Mesenchymal stem cell (in vitro differentiated cells and primary cell): Measurements from ENCODE around the gene KLHL29.

Source experiments
- DNase-seq: peaks from one replicate; pipeline ENCODE4 v3.0.0-alpha.2; 2013
- H2AFZ ChIP-seq: one replicate; pipeline ENCODE4 v1.6.1; 2013; ENCODE audit warnings: low read depth, mild to moderate bottlenecking, control low read depth, inconsistent platforms, low read length, moderate library complexity
- H2AK5ac ChIP-seq: 2 replicates; pipeline ENCODE4 v1.6.1; 2013; ENCODE audit warnings: low read length, moderate library complexity, mild to moderate bottlenecking, inconsistent platforms; ENCODE audit not compliant: severe bottlenecking
- H2BK120ac ChIP-seq: one replicate; pipeline ENCODE4 v1.6.1; 2013; ENCODE audit warnings: low read depth, mild to moderate bottlenecking, inconsistent platforms, low read length, moderate library complexity
- H2BK12ac ChIP-seq, 2 experiments: one replicate each; pipeline ENCODE4 v1.6.1; 2013; ENCODE audit warnings: inconsistent platforms in 2 of 2, low read length in 2 of 2, mild to moderate bottlenecking in 2 of 2, moderate library complexity in 2 of 2, control low read depth in 1 of 2
- H2BK15ac ChIP-seq: one replicate; pipeline ENCODE4 v1.6.1; 2013; ENCODE audit warnings: mild to moderate bottlenecking, low read depth, inconsistent platforms; ENCODE audit not compliant: poor library complexity, severe bottlenecking
- H2BK5ac ChIP-seq: 2 replicates; pipeline ENCODE4 v1.6.1; 2013; ENCODE audit warnings: low read depth, mild to moderate bottlenecking, low read length, control low read depth, inconsistent platforms; ENCODE audit not compliant: poor library complexity, severe bottlenecking
- H3K14ac ChIP-seq, 2 experiments: one replicate each; pipeline ENCODE4 v1.6.1; 2013; ENCODE audit warnings: inconsistent platforms in 2 of 2, low read length in 2 of 2, control low read depth in 1 of 2, mild to moderate bottlenecking in 1 of 2, moderate library complexity in 1 of 2
- H3K18ac ChIP-seq, 2 experiments: one replicate each; pipeline ENCODE4 v1.6.1; 2013; ENCODE audit warnings: inconsistent platforms in 2 of 2, low read length in 2 of 2, control low read depth in 1 of 2, low read depth in 1 of 2, mild to moderate bottlenecking in 1 of 2
- H3K23ac ChIP-seq, 2 experiments: one replicate each; pipeline ENCODE4 v1.6.1; 2013; ENCODE audit warnings: inconsistent platforms in 2 of 2, low read length in 2 of 2, mild to moderate bottlenecking in 2 of 2, moderate library complexity in 2 of 2, control low read depth in 1 of 2
- H3K27ac ChIP-seq: 2 replicates; pipeline ENCODE4 v1.5.1; 2013; ENCODE audit warnings: mild to moderate bottlenecking, moderate library complexity, low read length, control low read depth, inconsistent platforms; ENCODE audit not compliant: poor library complexity, severe bottlenecking
- H3K27me3 ChIP-seq, 2 experiments: 2 replicates each; pipeline versions ENCODE4 v1.6.1 to v1.7.0; 2013; ENCODE audit warnings: low read length in 2 of 2, mild to moderate bottlenecking in 2 of 2, moderate library complexity in 2 of 2, control low read depth in 1 of 2, inconsistent platforms in 1 of 2; ENCODE audit not compliant: control insufficient read depth in 1 of 2, insufficient read depth in 1 of 2
- H3K36me3 ChIP-seq, 2 experiments: 2 replicates each; pipeline versions ENCODE4 v1.6.1 to v1.7.0; 2013; ENCODE audit warnings: low read length in 2 of 2, control low read depth in 1 of 2, inconsistent platforms in 1 of 2, low read depth in 1 of 2, mild to moderate bottlenecking in 1 of 2; ENCODE audit not compliant: insufficient read depth in 2 of 2, control insufficient read depth in 1 of 2
- H3K4ac ChIP-seq, 2 experiments: one replicate each; pipeline ENCODE4 v1.6.1; 2013; ENCODE audit warnings: inconsistent platforms in 2 of 2, low read length in 2 of 2, mild to moderate bottlenecking in 2 of 2, moderate library complexity in 2 of 2, control low read depth in 1 of 2, low read depth in 1 of 2
- H3K4me1 ChIP-seq: 2 replicates; pipeline ENCODE4 v1.6.1; 2013; ENCODE audit warnings: low read depth, low read length, control low read depth; ENCODE audit not compliant: control insufficient read depth, insufficient read depth
- H3K4me2 ChIP-seq: 2 replicates; pipeline ENCODE4 v1.6.1; 2013; ENCODE audit warnings: low read length, mild to moderate bottlenecking, inconsistent platforms; ENCODE audit not compliant: poor library complexity, severe bottlenecking
- H3K4me3 ChIP-seq, 2 experiments: 2 replicates each; pipeline versions ENCODE4 v1.5.1 to v1.7.0; 2013; ENCODE audit warnings: low read length in 2 of 2, mild to moderate bottlenecking in 2 of 2, control low read depth in 1 of 2, low read depth in 1 of 2; ENCODE audit not compliant: insufficient read depth in 1 of 2
- H3K79me1 ChIP-seq: replicated peaks from 2 replicates; pipeline ENCODE4 v1.6.1; 2013; ENCODE audit warnings: mild to moderate bottlenecking, control low read depth, low read length, inconsistent platforms; ENCODE audit not compliant: poor library complexity, severe bottlenecking
- H3K9ac ChIP-seq: 2 replicates; pipeline ENCODE4 v1.7.0; 2013; ENCODE audit warnings: mild to moderate bottlenecking, low read length, moderate library complexity
- H3K9me3 ChIP-seq: 2 replicates; pipeline ENCODE4 v1.7.0; 2013; ENCODE audit warnings: mild to moderate bottlenecking, low read length; ENCODE audit not compliant: control insufficient read depth
- H4K8ac ChIP-seq: one replicate; pipeline ENCODE4 v1.6.1; 2013; ENCODE audit warnings: inconsistent platforms, mild to moderate bottlenecking, low read length, moderate library complexity
- H4K91ac ChIP-seq: one replicate; pipeline ENCODE4 v1.6.1; 2013; ENCODE audit warnings: mild to moderate bottlenecking, low read length, inconsistent platforms
- WGBS: methylation state at CpG from one replicate; pipeline ENCODE4 v1.1.7; 2013; ENCODE audit warnings: mixed read lengths; 5-methylcytosine and 5-hydroxymethylcytosine counted together

The KLHL29 gene

GRCh38 chr2:23423062-23423872 is 38.3 kb downstream of the KLHL29 start:
- Histone ChIP-seq H3K18ac (peak overlapping the region; percentile 25 to 29), H3K4me3 (no peak overlapping the region), H3K14ac (no peak overlapping the region), H3K27ac (no peak overlapping the region), H3K9ac (no peak overlapping the region), H3K36me3 (peaks cover 0 to 5% of the 10 kb centered on the region in 2 experiments), H2AK5ac (no peak overlapping the region), H3K27me3 (no peaks in the 10 kb centered on the region), H3K79me1 (peaks cover 21% of the 10 kb centered on the region), H2BK12ac (peak overlapping the region; percentile 20 to 60), H2AFZ (no peak overlapping the region), H4K8ac (peak overlapping the region; percentile 27), H3K23ac (no peak overlapping the region), H3K4me1 (peaks cover 31% of the 10 kb centered on the region), H3K9me3 (no peaks in the 10 kb centered on the region), H4K91ac (no peak overlapping the region), H2BK5ac (no peak overlapping the region), H3K4me2 (no peak overlapping the region), H2BK120ac (no peak overlapping the region), H3K4ac (peak overlapping the region in 1 of 2 experiments; percentile 9), H2BK15ac (peak overlapping the region; percentile 84)
- DNase-seq, result no peak
- WGBS, result 76% methylated on average over 31 of the region's 31 CpGs

- no peak overlapping the region for H3K9ac ChIP-seq
- DNase-seq, result no peak
- no peaks in the 10 kb centered on the region for H3K27me3 ChIP-seq
- H2AK5ac ChIP-seq, result no peak overlapping the region
- peak overlapping the region in 1 of 2 experiments; percentile 18 for H3K18ac ChIP-seq
- H3K79me1 ChIP-seq, result peaks cover 24% of the 10 kb centered on the region
- H3K4ac ChIP-seq, result no peak overlapping the region
- H3K14ac ChIP-seq, result no peak overlapping the region
- H3K4me1 ChIP-seq, result peaks cover 27% of the 10 kb centered on the region
- no peak overlapping the region for H3K23ac ChIP-seq
- no peak overlapping the region for H2BK15ac ChIP-seq
- H4K8ac ChIP-seq, result no peak overlapping the region
- no peak overlapping the region for H3K4me2 ChIP-seq
- no peak overlapping the region for H2BK5ac ChIP-seq
- H2BK12ac ChIP-seq, result peak overlapping the region in 1 of 2 experiments; percentile 20
- no peak overlapping the region for H4K91ac ChIP-seq
- H3K36me3 ChIP-seq, result peaks cover 0 to 12% of the 10 kb centered on the region in 2 experiments
- no peak overlapping the region for H3K4me3 ChIP-seq
- no peak overlapping the region for H3K27ac ChIP-seq
- H2BK120ac ChIP-seq, result no peak overlapping the region
- 93% methylated on average over 12 of the region's 16 CpGs for WGBS
- H2AFZ ChIP-seq, result no peak overlapping the region
- H3K9me3 ChIP-seq, result no peaks in the 10 kb centered on the region
These were observed 39.1 kb downstream of the KLHL29 start for GRCh38 chr2:23423873-23424680.

- peak overlapping the region; percentile 76 for H2BK15ac ChIP-seq
- H3K4me3 ChIP-seq, result no peak overlapping the region
- no peak overlapping the region for H3K9ac ChIP-seq
- H4K8ac ChIP-seq, result peak overlapping the region; percentile 58
- H3K4ac ChIP-seq, result peak overlapping the region; percentile 73 to 79
- no peak overlapping the region for H2BK120ac ChIP-seq
- no peaks in the 10 kb centered on the region for H3K27me3 ChIP-seq
- no peak overlapping the region for H3K27ac ChIP-seq
- peak overlapping the region; percentile 93 to 95 for H2BK12ac ChIP-seq
- no peak overlapping the region for H2BK5ac ChIP-seq
- H4K91ac ChIP-seq, result peak overlapping the region; percentile 12
- 81% methylated on average over 9 of the region's 9 CpGs for WGBS
- peaks cover 20% of the 10 kb centered on the region for H3K79me1 ChIP-seq
- H3K4me1 ChIP-seq, result peaks cover 25% of the 10 kb centered on the region
- no peak for DNase-seq
- no peak overlapping the region for H2AFZ ChIP-seq
- H3K36me3 ChIP-seq, result peaks cover 0 to 12% of the 10 kb centered on the region in 2 experiments
- peak overlapping the region in 1 of 2 experiments; percentile 72 for H3K14ac ChIP-seq
- H3K9me3 ChIP-seq, result no peaks in the 10 kb centered on the region
- H3K23ac ChIP-seq, result peak overlapping the region in 1 of 2 experiments; percentile 14
- H3K18ac ChIP-seq, result peak overlapping the region in 1 of 2 experiments; percentile 71
- H2AK5ac ChIP-seq, result peak overlapping the region; percentile 13
- H3K4me2 ChIP-seq, result no peak overlapping the region
These were observed 40.4 kb downstream of the KLHL29 start for GRCh38 chr2:23425338-23425871.

GRCh38 chr2:23425885-23426262 is 40.9 kb downstream of the KLHL29 start:
- WGBS, result 52% methylated on average over 3 of the region's 3 CpGs
- Histone ChIP-seq H3K18ac (peak overlapping the region in 1 of 2 experiments; percentile 71), H2AK5ac (no peak overlapping the region), H3K79me1 (peaks cover 18% of the 10 kb centered on the region), H3K4ac (peak overlapping the region in 1 of 2 experiments; percentile 33), H4K91ac (no peak overlapping the region), H3K36me3 (peaks cover 0 to 12% of the 10 kb centered on the region in 2 experiments), H2BK12ac (peak overlapping the region; percentile 65 to 93), H4K8ac (no peak overlapping the region), H3K9ac (peak overlapping the region; percentile 1), H3K9me3 (no peaks in the 10 kb centered on the region), H3K14ac (peak overlapping the region in 1 of 2 experiments; percentile 93), H3K23ac (no peak overlapping the region), H3K4me2 (no peak overlapping the region), H2AFZ (no peak overlapping the region), H3K27me3 (no peaks in the 10 kb centered on the region), H2BK15ac (no peak overlapping the region), H3K4me3 (no peak overlapping the region), H3K27ac (no peak overlapping the region), H2BK120ac (no peak overlapping the region), H2BK5ac (no peak overlapping the region), H3K4me1 (peaks cover 25% of the 10 kb centered on the region)
- peak; percentile 88 for DNase-seq
